K562 (cell line): ENCODE data around the gene MRPL55. TPM values are rescaled to one million over a fixed set of nuclear protein-coding genes. Genes with fewer than 3 reads are reported as not detected.

Source experiments
- ATAC-seq: fragments of 200-7000 bp; cut with Tn5 transposase; 3 replicates; pipeline ENCODE4 v1.9.1; 2020; ENCODE audit warnings: moderate library complexity
- BruUV-seq: library from RNA; stranded (reverse); fragments of 400-500 nt; replicated peaks from 2 replicates; lab custom pipeline; 2021; lab: Mats Ljungman, UMichigan
- CTCF ChIA-PET: fragments of 300-600 bp; formaldehyde crosslinking; extraction: SDS; loops from one replicate; lab custom pipeline; 2021; ENCODE audit warnings: low intra/inter-chr PET ratio; lab: Yijun Ruan, JAX
- POLR2A ChIA-PET: fragments of 300-600, 350-650 bp; sonication (Branson Sonifier 250); formaldehyde crosslinking; extraction: SDS; loops from one replicate; lab custom pipeline; 2021; ENCODE audit warnings: antibody characterized with exemption, inconsistent platforms; lab: Yijun Ruan, JAX
- DNase-seq, 4 experiments: peaks; one replicate each; pipeline versions ENCODE4 v3.0.0 to v3.0.0-alpha.2; 2011 to 2018; ENCODE audit warnings: low spot score in 3 of 4, mixed read lengths in 3 of 4; ENCODE audit errors: extremely low read depth in 1 of 4
- FAIRE-seq: peaks from 2 replicates; lab custom pipeline; 2011; peaks lifted over from hg19 to GRCh38; lab: Jason Lieb, UNC
- H2AFZ ChIP-seq: 2 replicates; pipeline ENCODE4 v1.6.0; 2011; ENCODE audit warnings: low read depth, low read length, control low read depth, inconsistent platforms
- H3K27ac ChIP-seq: fragments of 200-600 bp; 3 replicates; pipeline ENCODE4 v1.8.0; 2011; ENCODE audit warnings: low read depth, mild to moderate bottlenecking, control low read depth, inconsistent platforms, low read length, moderate library complexity, mixed read lengths; ENCODE audit errors: extremely low read depth
- H3K27me3 ChIP-seq, 2 experiments: fragments of 300-600 bp in 1 of 2; 2 replicates in 1 of 2; 3 replicates in 1 of 2; pipeline versions ENCODE4 v1.6.0 to v1.8.0; 2011; ENCODE audit warnings: inconsistent platforms in 2 of 2, low read length in 2 of 2, mild to moderate bottlenecking in 1 of 2, mixed read lengths in 1 of 2, moderate library complexity in 1 of 2; ENCODE audit not compliant: control insufficient read depth in 2 of 2, insufficient read depth in 2 of 2
- H3K36me3 ChIP-seq: fragments of 300-600 bp; 3 replicates; pipeline ENCODE4 v1.8.0; 2011; ENCODE audit warnings: mild to moderate bottlenecking, low read length, inconsistent platforms; ENCODE audit not compliant: control insufficient read depth, insufficient read depth
- H3K4me1 ChIP-seq, 2 experiments: fragments of 200-600 bp in 1 of 2; replicated peaks in 1 of 2; 2 replicates in 1 of 2; 3 replicates in 1 of 2; pipeline versions ENCODE4 v1.5.1 to v1.8.0; 2011; ENCODE audit warnings: inconsistent platforms in 2 of 2, low read length in 2 of 2, mild to moderate bottlenecking in 1 of 2, mixed read lengths in 1 of 2, moderate library complexity in 1 of 2; ENCODE audit not compliant: control insufficient read depth in 2 of 2, insufficient read depth in 2 of 2
- H3K4me2 ChIP-seq: 2 replicates; pipeline ENCODE4 v1.6.1; 2011; ENCODE audit warnings: low read length, control low read depth, inconsistent platforms, mixed read lengths; ENCODE audit not compliant: insufficient read depth
- H3K4me3 ChIP-seq: fragments of 200-600 bp; sonication (generic), shearing (Covaris generic); 2 replicates; pipeline ENCODE4 v1.5.1; 2016; ENCODE audit warnings: control low read depth, inconsistent platforms
- H3K79me2 ChIP-seq: fragments of 200-600 bp; 3 replicates; pipeline ENCODE4 v1.8.0; 2011; ENCODE audit warnings: low read length, inconsistent platforms; ENCODE audit not compliant: control insufficient read depth, insufficient read depth
- H3K9ac ChIP-seq, 2 experiments: 2 replicates each; pipeline versions ENCODE4 v1.6.0 to v1.6.1; 2011; ENCODE audit warnings: low read depth in 2 of 2, low read length in 2 of 2, control low read depth in 1 of 2, inconsistent platforms in 1 of 2, mild to moderate bottlenecking in 1 of 2, mixed read lengths in 1 of 2; ENCODE audit not compliant: insufficient read depth in 1 of 2
- H3K9me1 ChIP-seq: one replicate; pipeline ENCODE4 v1.6.0; 2011; ENCODE audit warnings: inconsistent platforms, mild to moderate bottlenecking, low read length, moderate library complexity; ENCODE audit not compliant: control insufficient read depth, insufficient read depth
- H3K9me3 ChIP-seq: replicated peaks from 2 replicates; pipeline ENCODE4 v1.5.1; 2011; ENCODE audit warnings: low read depth, low read length, inconsistent platforms; ENCODE audit not compliant: control insufficient read depth, insufficient read depth
- H4K20me1 ChIP-seq: replicated peaks from 2 replicates; pipeline ENCODE4 v1.6.1; 2011; ENCODE audit warnings: low read length, inconsistent platforms, mixed read lengths; ENCODE audit not compliant: control insufficient read depth, insufficient read depth
- BRCA1 ChIP-seq, 2 experiments: fragments of 450-650 bp in 1 of 2; sonication (generic) in 1 of 2; formaldehyde crosslinking in 1 of 2; IDR thresholded peaks; 2 replicates each; pipeline versions ENCODE4 v1.5.0 to v1.6.1; 2017 to 2020; ENCODE audit warnings: mild to moderate bottlenecking in 1 of 2, missing genetic modification reagents in 1 of 2
- CBFA2T2 ChIP-seq: fragments of 450-650 bp; conservative IDR thresholded peaks from 2 replicates; pipeline ENCODE4 v1.6.1; 2017; ENCODE audit warnings: mild to moderate bottlenecking
- HDGF ChIP-seq: fragments of 450-650 bp; IDR thresholded peaks from 2 replicates; pipeline ENCODE4 v1.6.1; 2016
- JUNB ChIP-seq: fragments of 450-650 bp; formaldehyde crosslinking; conservative IDR thresholded peaks from 2 replicates; pipeline ENCODE4 v1.4.0; 2020; ENCODE audit warnings: mild to moderate bottlenecking
- MYBL2 ChIP-seq, 2 experiments: fragments of 450-650 bp in 1 of 2; sonication (generic) in 1 of 2; formaldehyde crosslinking in 1 of 2; IDR thresholded peaks; 2 replicates each; pipeline versions ENCODE4 v1.6.1 to v1.8.1; 2017 to 2022; ENCODE audit warnings: borderline replicate concordance in 1 of 2, inconsistent platforms in 1 of 2, low read depth in 1 of 2, mild to moderate bottlenecking in 1 of 2, missing genetic modification reagents in 1 of 2, moderate library complexity in 1 of 2
- NCOA2 ChIP-seq, 2 experiments: fragments of 450-650 bp; IDR thresholded peaks; 2 replicates each; pipeline ENCODE4 v1.6.1; 2018; ENCODE audit warnings: mild to moderate bottlenecking in 2 of 2, moderate library complexity in 1 of 2; ENCODE audit not compliant: partially characterized antibody in 2 of 2
- RFX7 ChIP-seq: fragments of 250-450 bp; sonication (Bioruptor Pico); IDR thresholded peaks from 2 replicates; pipeline ENCODE4 v1.5.1; 2021; ENCODE audit warnings: mild to moderate bottlenecking
- SRSF1 ChIP-seq: fragments of 200-400 bp; formaldehyde crosslinking; IDR thresholded peaks from 2 replicates; pipeline ENCODE4 v1.6.1; 2017; ENCODE audit warnings: mild to moderate bottlenecking, low read depth, low read length, moderate library complexity
- TEAD1 ChIP-seq, 2 experiments: fragments of 450-650 bp in 1 of 2; sonication (generic) in 1 of 2; formaldehyde crosslinking; IDR thresholded peaks; 2 replicates each; pipeline versions ENCODE4 v1.4.0 to v1.8.0; 2020 to 2022; ENCODE audit warnings: mild to moderate bottlenecking in 2 of 2, missing genetic modification reagents in 1 of 2
- ZFP36 ChIP-seq: fragments of 150-350 bp; IDR thresholded peaks from 2 replicates; pipeline ENCODE4 v1.6.1; 2018; ENCODE audit warnings: low read length, low read depth; ENCODE audit not compliant: partially characterized antibody
- ZNF274 ChIP-seq: IDR thresholded peaks from 2 replicates; pipeline ENCODE4 v1.6.1; 2011; ENCODE audit warnings: low read depth, mild to moderate bottlenecking, low read length, moderate library complexity, borderline replicate concordance
- ZNF584 ChIP-seq: fragments of 200-800 bp; sonication (Bioruptor generic); IDR thresholded peaks from 2 replicates; pipeline ENCODE4 v1.6.1; 2016; ENCODE audit warnings: low read depth, mild to moderate bottlenecking, missing genetic modification characterization, missing compliant biosample characterization
- WGBS: fragments of 100-300 bp; shearing (Covaris generic); methylation state at CpG from one replicate; pipeline ENCODE4 v1.1.6; 2016; ENCODE audit warnings: low coverage, mixed read lengths; ENCODE audit not compliant: insufficient coverage; ENCODE audit errors: missing lambda C conversion rate; 5-methylcytosine and 5-hydroxymethylcytosine counted together
- in situ Hi-C: fragments of 300-500 bp; cut with MboI; formaldehyde crosslinking; loops from 4 replicates; pipeline ENCODE4 v1.15.0; 2018; ENCODE audit warnings: inconsistent platforms, mixed read lengths
- intact Hi-C: fragments of 100-400 bp; cut with micrococcal nuclease; formaldehyde crosslinking; loops from 2 replicates; pipeline ENCODE4 v1.14.2; 2022
- polyA plus RNA-seq, 8 experiments: library from polyadenylated mRNA; depleted of rRNA in 4 of 8; stranded (reverse) in 5 of 8; unstranded in 3 of 8; fragments of >200 nt; fragmentation: Nextera tagmentation in 2 of 8; fragmentation: Illumina TruSeq in 1 of 8; extraction: Ambion mirVana in 2 of 8; extraction: Trizol in 1 of 8; gene quantifications; 2 replicates each; pipeline versions ENCODE4 v1.2.1 to v1.2.3, GENCODE V29; 2011 to 2014; ENCODE audit warnings: inconsistent platforms in 1 of 8, missing spikeins in 1 of 8
- total RNA-seq, 7 experiments: library from RNA; depleted of rRNA in 6 of 7; stranded (reverse); fragments of >200 nt in 6 of 7; fragmentation: Illumina TruSeq in 2 of 7; extraction: Trizol in 2 of 7; gene quantifications; 2 replicates each; pipeline versions ENCODE4 v1.2.1 to v1.2.3, GENCODE V29; 2011 to 2021; ENCODE audit warnings: low replicate concordance in 1 of 7
- TF ChIP-seq, protein P1 (sequence below): sonication (generic); formaldehyde crosslinking; IDR thresholded peaks from 2 replicates; pipeline ENCODE4 v1.8.0; 2022; ENCODE audit warnings: mild to moderate bottlenecking, missing genetic modification reagents

The MRPL55 gene
- total and polyA plus RNA-seq, 9 of the 15 experiments (the other 6 are each of a cell fraction or from before 2014, with no cell fraction given), result 34.9 to 228 (median 81.0) TPM

- FAIRE-seq (no peak), ATAC-seq (no peak), DNase-seq (no peak)
- ChIA-PET POLR2A (interaction anchor here (0.6 to 1.4 kb wide), 5 partner anchors 10 to 61 kb away, joined by 3 to 5 read pairs (median 3); partner anchors contain the start of gene ARF1), CTCF (no interaction called here)
- H3K4me1 ChIP-seq, result peaks cover 0 to 19% of the 10 kb centered on the region in 2 experiments; a peak in 2 of 5 replicates
- no peak overlapping the region for H3K9ac ChIP-seq
- H3K4me2 ChIP-seq, result no peak overlapping the region
- H3K9me1 ChIP-seq, result no peaks in the 10 kb centered on the region
- H3K9me3 ChIP-seq, result no peaks in the 10 kb centered on the region
- H3K4me3 ChIP-seq, result no peak overlapping the region
- intact Hi-C loops, result no loop called here
- no peaks in the 10 kb centered on the region for H3K79me2 ChIP-seq
- in situ Hi-C loops, result no loop called here
- BruUV-seq, result no TSS peak
- 0% methylated on average over 4 of the region's 4 CpGs for WGBS
- no peak overlapping the region for H2AFZ ChIP-seq
- TF ChIP-seq ZFP36, result peak; percentile 91
- TF ChIP-seq SRSF1, result no peak
- no peaks in the 10 kb centered on the region for H3K36me3 ChIP-seq
- no peaks in the 10 kb centered on the region for H4K20me1 ChIP-seq
- H3K27ac ChIP-seq, result no peak overlapping the region
- H3K27me3 ChIP-seq, result peaks cover 11 to 33% of the 10 kb centered on the region in 2 experiments; a peak in 4 of 5 replicates
Observed at GRCh38 chr1:228066416-228066815, 42.7 kb downstream of the MRPL55 start.

GRCh38 chr1:228065543-228066347 is 43.4 kb downstream of the MRPL55 start:
- Histone ChIP-seq H3K4me3 (no peak overlapping the region), H3K27me3 (peaks cover 11 to 35% of the 10 kb centered on the region in 2 experiments; a peak in 4 of 5 replicates), H3K4me2 (no peak overlapping the region), H3K9me3 (no peaks in the 10 kb centered on the region), H2AFZ (no peak overlapping the region), H3K36me3 (no peaks in the 10 kb centered on the region), H3K4me1 (peaks cover 0 to 22% of the 10 kb centered on the region in 2 experiments; a peak in 2 of 5 replicates), H3K27ac (no peak overlapping the region), H3K9me1 (no peaks in the 10 kb centered on the region), H3K9ac (peak overlapping the region in 1 of 2 experiments; percentile 73; a peak in 1 of 4 replicates), H3K79me2 (no peaks in the 10 kb centered on the region), H4K20me1 (no peaks in the 10 kb centered on the region)
- ChIA-PET CTCF (no interaction called here), POLR2A (interaction anchor here (0.6 to 1.4 kb wide), 8 partner anchors 11 to 333 kb away, joined by 3 to 5 read pairs (median 3); partner anchors contain the start of gene ARF1)
- intact Hi-C loops (no loop called here), in situ Hi-C loops (no loop called here)
- FAIRE-seq (no peak), DNase-seq (peak in 1 of 4 experiments; percentile 26), ATAC-seq (no peak; the same call in 2 of the 3 replicates)
- 12% methylated on average over 14 of the region's 15 CpGs for WGBS
- BruUV-seq, result no TSS peak
- TF ChIP-seq RFX7 (CRISPR knock-in tag) (no peak), NCOA2 (IDR thresholded peaks at IDR 0.05; ENCODE audit: partially characterized antibody in 2 of 2) (no peak), ZNF584 (CRISPR knock-in tag) (no peak), HDGF (no peak), ZNF274 (no peak), JUNB (CRISPR knock-in tag) (no peak), TEAD1 (CRISPR knock-in tag; IDR thresholded peaks at IDR 0.05) (no peak), CBFA2T2 (no peak), BRCA1 (IDR thresholded peaks at IDR 0.05) (no peak), BRCA1 (CRISPR knock-in tag; IDR thresholded peaks at IDR 0.05) (no peak), MYBL2 (IDR thresholded peaks at IDR 0.05; ENCODE audit: low read depth) (no peak), MYBL2 (CRISPR knock-in tag; IDR thresholded peaks at IDR 0.05; ENCODE audit: borderline replicate concordance) (no peak)
- TF ChIP-seq, protein P1, sequence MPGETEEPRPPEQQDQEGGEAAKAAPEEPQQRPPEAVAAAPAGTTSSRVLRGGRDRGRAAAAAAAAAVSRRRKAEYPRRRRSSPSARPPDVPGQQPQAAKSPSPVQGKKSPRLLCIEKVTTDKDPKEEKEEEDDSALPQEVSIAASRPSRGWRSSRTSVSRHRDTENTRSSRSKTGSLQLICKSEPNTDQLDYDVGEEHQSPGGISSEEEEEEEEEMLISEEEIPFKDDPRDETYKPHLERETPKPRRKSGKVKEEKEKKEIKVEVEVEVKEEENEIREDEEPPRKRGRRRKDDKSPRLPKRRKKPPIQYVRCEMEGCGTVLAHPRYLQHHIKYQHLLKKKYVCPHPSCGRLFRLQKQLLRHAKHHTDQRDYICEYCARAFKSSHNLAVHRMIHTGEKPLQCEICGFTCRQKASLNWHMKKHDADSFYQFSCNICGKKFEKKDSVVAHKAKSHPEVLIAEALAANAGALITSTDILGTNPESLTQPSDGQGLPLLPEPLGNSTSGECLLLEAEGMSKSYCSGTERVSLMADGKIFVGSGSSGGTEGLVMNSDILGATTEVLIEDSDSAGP, result no peak
